ENCODE results near the gene MTFR1L. TPM values are rescaled to one million over a fixed set of nuclear protein-coding genes. Genes with fewer than 3 reads are reported as not detected.

MTFR1L gene
- total RNA-seq, 1 experiment from 2014 or later, result 28.9 TPM

DNA sequence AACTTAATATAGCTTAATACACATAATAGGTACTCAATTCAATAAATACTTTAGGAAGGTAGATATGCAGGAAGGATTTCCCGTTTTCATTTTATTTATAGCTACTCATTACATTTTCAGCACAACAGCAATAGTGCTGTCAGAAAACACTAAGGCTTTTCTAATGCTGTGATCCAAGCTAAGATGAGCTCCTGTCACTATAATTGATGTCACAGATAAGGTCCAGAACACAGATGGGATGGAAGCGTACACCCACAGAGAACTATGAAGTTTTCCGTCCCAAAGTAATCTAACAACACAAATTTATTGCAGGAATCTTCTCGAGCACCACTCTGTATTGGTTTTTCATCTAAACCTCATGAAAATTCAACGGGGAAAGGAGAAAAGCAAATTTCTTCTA, 25.9 kb downstream of the MTFR1L start:
- Mint-ChIP-seq H3K27ac (no peak overlapping the region), H3K36me3 (no peaks in the 10 kb centered on the region), H3K4me3 (no peak overlapping the region), H3K4me1 (peaks cover 4% of the 10 kb centered on the region; the same call in 1 of the 2 replicates), H3K27me3 (ENCODE audit: low read depth) (no peaks in the 10 kb centered on the region), H3K9me3 (no peaks in the 10 kb centered on the region)
- CTCF ChIA-PET, result interaction anchor here (0.7 to 2.9 kb wide), 3 partner anchors 9 to 152 kb away, joined by 4 to 8 read pairs (median 5); partner anchors contain the start of gene PAFAH2
- ATAC-seq (no peak), DNase-seq (ENCODE audit: low spot score) (no peak)
- TF ChIP-seq, protein P1, sequence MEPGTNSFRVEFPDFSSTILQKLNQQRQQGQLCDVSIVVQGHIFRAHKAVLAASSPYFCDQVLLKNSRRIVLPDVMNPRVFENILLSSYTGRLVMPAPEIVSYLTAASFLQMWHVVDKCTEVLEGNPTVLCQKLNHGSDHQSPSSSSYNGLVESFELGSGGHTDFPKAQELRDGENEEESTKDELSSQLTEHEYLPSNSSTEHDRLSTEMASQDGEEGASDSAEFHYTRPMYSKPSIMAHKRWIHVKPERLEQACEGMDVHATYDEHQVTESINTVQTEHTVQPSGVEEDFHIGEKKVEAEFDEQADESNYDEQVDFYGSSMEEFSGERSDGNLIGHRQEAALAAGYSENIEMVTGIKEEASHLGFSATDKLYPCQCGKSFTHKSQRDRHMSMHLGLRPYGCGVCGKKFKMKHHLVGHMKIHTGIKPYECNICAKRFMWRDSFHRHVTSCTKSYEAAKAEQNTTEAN (CRISPR knock-in tag; IDR thresholded peaks at IDR 0.05), result no peak
- TF ChIP-seq IRF2 (CRISPR knock-in tag; IDR thresholded peaks at IDR 0.05; ENCODE audit: borderline replicate concordance, low read depth) (no peak), ELF4 (CRISPR knock-in tag; IDR thresholded peaks at IDR 0.05; ENCODE audit: low read depth) (no peak), ATF1 (CRISPR knock-in tag; IDR thresholded peaks at IDR 0.05) (no peak), NR3C1 (CRISPR knock-in tag; conservative IDR thresholded peaks at IDR 0.05; ENCODE audit: low read depth) (no peak), GTF2I (CRISPR knock-in tag; conservative IDR thresholded peaks at IDR 0.05) (no peak), KAT7 (CRISPR knock-in tag; IDR thresholded peaks at IDR 0.05; ENCODE audit: borderline replicate concordance) (no peak), GABPB1 (CRISPR knock-in tag; IDR thresholded peaks at IDR 0.05) (no peak), TP53 (CRISPR knock-in tag; IDR thresholded peaks at IDR 0.05) (no peak), ZNF423 (CRISPR knock-in tag; IDR thresholded peaks at IDR 0.05) (no peak), FOXJ3 (CRISPR knock-in tag; IDR thresholded peaks at IDR 0.05; ENCODE audit: borderline replicate concordance) (no peak), SMAD3 (CRISPR knock-in tag; IDR thresholded peaks at IDR 0.05; ENCODE audit: borderline replicate concordance) (no peak), NFYB (CRISPR knock-in tag; conservative IDR thresholded peaks at IDR 0.05; ENCODE audit: low read depth) (no peak)
- TF ChIP-seq, protein P2, sequence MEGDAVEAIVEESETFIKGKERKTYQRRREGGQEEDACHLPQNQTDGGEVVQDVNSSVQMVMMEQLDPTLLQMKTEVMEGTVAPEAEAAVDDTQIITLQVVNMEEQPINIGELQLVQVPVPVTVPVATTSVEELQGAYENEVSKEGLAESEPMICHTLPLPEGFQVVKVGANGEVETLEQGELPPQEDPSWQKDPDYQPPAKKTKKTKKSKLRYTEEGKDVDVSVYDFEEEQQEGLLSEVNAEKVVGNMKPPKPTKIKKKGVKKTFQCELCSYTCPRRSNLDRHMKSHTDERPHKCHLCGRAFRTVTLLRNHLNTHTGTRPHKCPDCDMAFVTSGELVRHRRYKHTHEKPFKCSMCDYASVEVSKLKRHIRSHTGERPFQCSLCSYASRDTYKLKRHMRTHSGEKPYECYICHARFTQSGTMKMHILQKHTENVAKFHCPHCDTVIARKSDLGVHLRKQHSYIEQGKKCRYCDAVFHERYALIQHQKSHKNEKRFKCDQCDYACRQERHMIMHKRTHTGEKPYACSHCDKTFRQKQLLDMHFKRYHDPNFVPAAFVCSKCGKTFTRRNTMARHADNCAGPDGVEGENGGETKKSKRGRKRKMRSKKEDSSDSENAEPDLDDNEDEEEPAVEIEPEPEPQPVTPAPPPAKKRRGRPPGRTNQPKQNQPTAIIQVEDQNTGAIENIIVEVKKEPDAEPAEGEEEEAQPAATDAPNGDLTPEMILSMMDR (IDR thresholded peaks at IDR 0.05), result no peak
- TF ChIP-seq, protein P3, sequence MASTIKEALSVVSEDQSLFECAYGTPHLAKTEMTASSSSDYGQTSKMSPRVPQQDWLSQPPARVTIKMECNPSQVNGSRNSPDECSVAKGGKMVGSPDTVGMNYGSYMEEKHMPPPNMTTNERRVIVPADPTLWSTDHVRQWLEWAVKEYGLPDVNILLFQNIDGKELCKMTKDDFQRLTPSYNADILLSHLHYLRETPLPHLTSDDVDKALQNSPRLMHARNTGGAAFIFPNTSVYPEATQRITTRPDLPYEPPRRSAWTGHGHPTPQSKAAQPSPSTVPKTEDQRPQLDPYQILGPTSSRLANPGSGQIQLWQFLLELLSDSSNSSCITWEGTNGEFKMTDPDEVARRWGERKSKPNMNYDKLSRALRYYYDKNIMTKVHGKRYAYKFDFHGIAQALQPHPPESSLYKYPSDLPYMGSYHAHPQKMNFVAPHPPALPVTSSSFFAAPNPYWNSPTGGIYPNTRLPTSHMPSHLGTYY (CRISPR knock-in tag; IDR thresholded peaks at IDR 0.05), result no peak
- TF ChIP-seq, protein P4, sequence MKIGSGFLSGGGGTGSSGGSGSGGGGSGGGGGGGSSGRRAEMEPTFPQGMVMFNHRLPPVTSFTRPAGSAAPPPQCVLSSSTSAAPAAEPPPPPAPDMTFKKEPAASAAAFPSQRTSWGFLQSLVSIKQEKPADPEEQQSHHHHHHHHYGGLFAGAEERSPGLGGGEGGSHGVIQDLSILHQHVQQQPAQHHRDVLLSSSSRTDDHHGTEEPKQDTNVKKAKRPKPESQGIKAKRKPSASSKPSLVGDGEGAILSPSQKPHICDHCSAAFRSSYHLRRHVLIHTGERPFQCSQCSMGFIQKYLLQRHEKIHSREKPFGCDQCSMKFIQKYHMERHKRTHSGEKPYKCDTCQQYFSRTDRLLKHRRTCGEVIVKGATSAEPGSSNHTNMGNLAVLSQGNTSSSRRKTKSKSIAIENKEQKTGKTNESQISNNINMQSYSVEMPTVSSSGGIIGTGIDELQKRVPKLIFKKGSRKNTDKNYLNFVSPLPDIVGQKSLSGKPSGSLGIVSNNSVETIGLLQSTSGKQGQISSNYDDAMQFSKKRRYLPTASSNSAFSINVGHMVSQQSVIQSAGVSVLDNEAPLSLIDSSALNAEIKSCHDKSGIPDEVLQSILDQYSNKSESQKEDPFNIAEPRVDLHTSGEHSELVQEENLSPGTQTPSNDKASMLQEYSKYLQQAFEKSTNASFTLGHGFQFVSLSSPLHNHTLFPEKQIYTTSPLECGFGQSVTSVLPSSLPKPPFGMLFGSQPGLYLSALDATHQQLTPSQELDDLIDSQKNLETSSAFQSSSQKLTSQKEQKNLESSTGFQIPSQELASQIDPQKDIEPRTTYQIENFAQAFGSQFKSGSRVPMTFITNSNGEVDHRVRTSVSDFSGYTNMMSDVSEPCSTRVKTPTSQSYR (CRISPR knock-in tag; IDR thresholded peaks at IDR 0.05), result no peak
- TF ChIP-seq, protein P5, sequence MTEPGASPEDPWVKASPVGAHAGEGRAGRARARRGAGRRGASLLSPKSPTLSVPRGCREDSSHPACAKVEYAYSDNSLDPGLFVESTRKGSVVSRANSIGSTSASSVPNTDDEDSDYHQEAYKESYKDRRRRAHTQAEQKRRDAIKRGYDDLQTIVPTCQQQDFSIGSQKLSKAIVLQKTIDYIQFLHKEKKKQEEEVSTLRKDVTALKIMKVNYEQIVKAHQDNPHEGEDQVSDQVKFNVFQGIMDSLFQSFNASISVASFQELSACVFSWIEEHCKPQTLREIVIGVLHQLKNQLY (CRISPR knock-in tag; IDR thresholded peaks at IDR 0.05), result no peak
- POLR2A ChIA-PET, result no interaction called here

DNA sequence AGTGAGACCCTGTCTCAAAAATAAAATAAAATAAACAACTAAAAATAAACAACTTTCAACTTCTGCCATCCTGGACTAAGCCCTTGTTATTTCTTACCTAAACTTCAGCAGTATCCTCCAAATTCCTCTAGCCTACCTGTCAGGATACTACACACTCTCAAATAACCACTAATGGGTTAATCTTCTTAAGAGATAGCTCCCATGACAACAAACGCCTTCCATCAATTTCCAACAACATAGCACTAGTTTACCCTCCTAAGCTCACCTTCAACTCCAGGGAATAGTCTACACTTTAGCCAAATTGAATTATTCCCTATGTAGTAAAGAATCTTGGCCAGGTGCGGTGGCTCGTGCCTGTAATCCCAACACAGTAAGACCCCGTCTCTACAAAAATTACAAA, 28.2 kb downstream of the MTFR1L start:
- ChIA-PET CTCF (interaction anchor here (0.7 to 2.6 kb wide), 5 partner anchors 11 to 48 kb away, joined by 3 to 8 read pairs (median 4); partner anchors contain the start of gene PAQR7), POLR2A (interaction anchor here (0.7 to 1.2 kb wide), 2 partner anchors 19 to 48 kb away, joined by 4 to 7 read pairs; no protein-coding TSS in a partner anchor)
- Mint-ChIP-seq H3K4me3 (no peak overlapping the region), H3K4me1 (peaks cover 4% of the 10 kb centered on the region; the same call in 1 of the 2 replicates), H3K27me3 (ENCODE audit: low read depth) (no peaks in the 10 kb centered on the region), H3K36me3 (no peaks in the 10 kb centered on the region), H3K9me3 (no peaks in the 10 kb centered on the region), H3K27ac (0 out of 2 replicates have a peak overlapping the region, but pooled peaks have one; percentile 19)
- DNase-seq (ENCODE audit: low spot score) (no peak), ATAC-seq (no peak)
- no peak for TF ChIP-seq FOXP1 (CRISPR knock-in tag; IDR thresholded peaks at IDR 0.05; ENCODE audit: borderline replicate concordance)
- no peak for TF ChIP-seq ESRRA (CRISPR knock-in tag; IDR thresholded peaks at IDR 0.05; ENCODE audit: borderline replicate concordance)
